K562 (cell line): ENCODE measurements around the gene MCAT. TPM values are rescaled to one million over a fixed set of nuclear protein-coding genes. Genes with fewer than 3 reads are reported as not detected.

Experiments used
- DMBX1 ChIP-seq: fragments of 250-450 bp; sonication (Bioruptor Pico); IDR thresholded peaks from 2 replicates; pipeline ENCODE4 v1.8.0; 2022; ENCODE audit warnings: inconsistent platforms, mild to moderate bottlenecking, moderate library complexity, borderline replicate concordance
- GABPA ChIP-seq: fragments of 200-800 bp; sonication (Bioruptor generic); conservative IDR thresholded peaks from 2 replicates; pipeline ENCODE4 v1.6.1; 2016; ENCODE audit warnings: low read depth, missing genetic modification characterization, missing compliant biosample characterization
- GATAD2A ChIP-seq: fragments of 450-650 bp; IDR thresholded peaks from 2 replicates; pipeline ENCODE4 v1.6.1; 2017
- HDAC1 ChIP-seq, 2 experiments: fragments of 450-650 bp; IDR thresholded peaks; 2 replicates each; pipeline ENCODE4 v1.6.1; 2016 to 2017; ENCODE audit warnings: inconsistent platforms in 1 of 2, mild to moderate bottlenecking in 1 of 2, moderate library complexity in 1 of 2
- JUN ChIP-seq, 2 experiments: sonication (generic) in 1 of 2; formaldehyde crosslinking in 1 of 2; IDR thresholded peaks; 2 replicates each; pipeline versions ENCODE4 v1.6.1 to v1.8.0; 2012 to 2022; ENCODE audit warnings: borderline replicate concordance in 2 of 2, mild to moderate bottlenecking in 2 of 2, improper control_type of control experiment in 1 of 2, low read depth in 1 of 2, low read length in 1 of 2, missing genetic modification reagents in 1 of 2
- MTA3 ChIP-seq: fragments of 450-650 bp; formaldehyde crosslinking; IDR thresholded peaks from 2 replicates; pipeline ENCODE4 v1.6.1; 2017; ENCODE audit warnings: mild to moderate bottlenecking, borderline replicate concordance
- NEUROD1 ChIP-seq: fragments of 150-350 bp; IDR thresholded peaks from 2 replicates; pipeline ENCODE4 v1.6.1; 2014; ENCODE audit warnings: borderline replicate concordance, low read length, low read depth; ENCODE audit not compliant: partially characterized antibody
- NFE2 ChIP-seq: IDR thresholded peaks from 2 replicates; pipeline ENCODE4 v1.6.1; 2014; ENCODE audit warnings: antibody characterized with exemption, low read depth
- PTTG1 ChIP-seq: fragments of 450-650 bp; IDR thresholded peaks from 2 replicates; pipeline ENCODE4 v1.6.1; 2016; ENCODE audit warnings: low read depth, mild to moderate bottlenecking, missing genetic modification characterization, missing compliant biosample characterization
- SRSF3 ChIP-seq: fragments of 200-400 bp; formaldehyde crosslinking; IDR thresholded peaks from 2 replicates; pipeline ENCODE4 v1.6.1; 2016; ENCODE audit warnings: mild to moderate bottlenecking, low read length, moderate library complexity; ENCODE audit not compliant: insufficient read depth
- STAG1 ChIP-seq: sonication (generic); formaldehyde crosslinking; IDR thresholded peaks from 2 replicates; pipeline ENCODE4 v1.5.0; 2020; ENCODE audit warnings: missing genetic modification reagents, borderline replicate concordance
- ZFP30 ChIP-seq: fragments of 250-450 bp; sonication (Bioruptor Pico); IDR thresholded peaks from 2 replicates; pipeline ENCODE4 v1.8.0; 2022; ENCODE audit warnings: moderate library complexity, mild to moderate bottlenecking, inconsistent platforms, borderline replicate concordance
- ZNF592 ChIP-seq: fragments of 450-650 bp; IDR thresholded peaks from 2 replicates; pipeline ENCODE4 v1.6.1; 2017; ENCODE audit warnings: antibody characterized with exemption, mild to moderate bottlenecking
- ZNF717 ChIP-seq: fragments of 250-450 bp; sonication (Bioruptor Pico); IDR thresholded peaks from 2 replicates; pipeline ENCODE4 v1.5.0; 2021
- polyA plus RNA-seq, 8 experiments: library from polyadenylated mRNA; depleted of rRNA in 4 of 8; stranded (reverse) in 5 of 8; unstranded in 3 of 8; fragments of >200 nt; fragmentation: Nextera tagmentation in 2 of 8; fragmentation: Illumina TruSeq in 1 of 8; extraction: Ambion mirVana in 2 of 8; extraction: Trizol in 1 of 8; gene quantifications; 2 replicates each; pipeline versions ENCODE4 v1.2.1 to v1.2.3, GENCODE V29; 2011 to 2014; ENCODE audit warnings: inconsistent platforms in 1 of 8, missing spikeins in 1 of 8
- total RNA-seq, 7 experiments: library from RNA; depleted of rRNA in 6 of 7; stranded (reverse); fragments of >200 nt in 6 of 7; fragmentation: Illumina TruSeq in 2 of 7; extraction: Trizol in 2 of 7; gene quantifications; 2 replicates each; pipeline versions ENCODE4 v1.2.1 to v1.2.3, GENCODE V29; 2011 to 2021; ENCODE audit warnings: low replicate concordance in 1 of 7
- TF ChIP-seq, protein P1 (sequence below), 2 experiments: fragments of 450-650 bp; IDR thresholded peaks; 2 replicates each; pipeline ENCODE4 v1.6.1; 2016; ENCODE audit warnings: mild to moderate bottlenecking in 2 of 2, borderline replicate concordance in 1 of 2, low read depth in 1 of 2, moderate library complexity in 1 of 2

Gene MCAT
- total and polyA plus RNA-seq, 9 of the 15 experiments (the other 6 are each of a cell fraction or from before 2014, with no cell fraction given) = 3.3 to 27.8 (median 13.9) TPM

DNA sequence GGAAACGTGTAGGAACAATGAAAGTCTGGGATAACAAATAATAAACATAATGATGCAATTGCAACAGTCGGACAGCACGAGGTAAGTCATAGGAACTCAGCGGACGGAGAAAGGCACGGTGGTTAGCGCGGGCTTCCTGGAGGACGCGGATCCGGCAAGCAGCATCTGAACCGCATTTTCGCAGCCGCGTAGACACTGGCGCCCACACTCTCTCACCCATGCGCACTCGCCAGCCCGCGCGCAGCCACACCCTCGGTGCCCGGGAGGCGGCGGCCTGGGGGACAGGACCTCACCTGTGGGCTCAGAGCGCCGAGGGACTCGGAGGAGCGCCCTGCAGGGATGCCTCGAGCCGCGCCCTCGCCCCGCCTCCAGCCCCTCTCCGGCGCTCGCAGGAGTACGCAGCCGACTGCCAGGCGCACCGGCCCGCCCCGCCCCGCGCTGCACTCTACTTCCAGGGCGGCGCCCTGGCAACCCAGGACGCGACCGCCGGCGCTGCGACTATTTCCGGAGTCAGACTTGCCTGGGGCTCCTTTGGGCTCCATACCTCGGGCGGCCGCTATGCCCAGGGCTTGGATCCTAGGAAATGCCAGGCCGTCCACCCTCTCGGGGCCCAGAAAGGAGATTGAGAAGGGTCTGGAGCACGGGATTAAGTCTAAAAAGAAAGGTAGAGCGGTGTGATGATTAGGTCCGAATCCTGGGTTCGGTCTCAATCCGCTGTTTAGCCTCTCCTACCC lies 54.0 kb downstream of the MCAT start, which contains the start of gene TTLL1 (continued):
- TF ChIP-seq, protein P1, sequence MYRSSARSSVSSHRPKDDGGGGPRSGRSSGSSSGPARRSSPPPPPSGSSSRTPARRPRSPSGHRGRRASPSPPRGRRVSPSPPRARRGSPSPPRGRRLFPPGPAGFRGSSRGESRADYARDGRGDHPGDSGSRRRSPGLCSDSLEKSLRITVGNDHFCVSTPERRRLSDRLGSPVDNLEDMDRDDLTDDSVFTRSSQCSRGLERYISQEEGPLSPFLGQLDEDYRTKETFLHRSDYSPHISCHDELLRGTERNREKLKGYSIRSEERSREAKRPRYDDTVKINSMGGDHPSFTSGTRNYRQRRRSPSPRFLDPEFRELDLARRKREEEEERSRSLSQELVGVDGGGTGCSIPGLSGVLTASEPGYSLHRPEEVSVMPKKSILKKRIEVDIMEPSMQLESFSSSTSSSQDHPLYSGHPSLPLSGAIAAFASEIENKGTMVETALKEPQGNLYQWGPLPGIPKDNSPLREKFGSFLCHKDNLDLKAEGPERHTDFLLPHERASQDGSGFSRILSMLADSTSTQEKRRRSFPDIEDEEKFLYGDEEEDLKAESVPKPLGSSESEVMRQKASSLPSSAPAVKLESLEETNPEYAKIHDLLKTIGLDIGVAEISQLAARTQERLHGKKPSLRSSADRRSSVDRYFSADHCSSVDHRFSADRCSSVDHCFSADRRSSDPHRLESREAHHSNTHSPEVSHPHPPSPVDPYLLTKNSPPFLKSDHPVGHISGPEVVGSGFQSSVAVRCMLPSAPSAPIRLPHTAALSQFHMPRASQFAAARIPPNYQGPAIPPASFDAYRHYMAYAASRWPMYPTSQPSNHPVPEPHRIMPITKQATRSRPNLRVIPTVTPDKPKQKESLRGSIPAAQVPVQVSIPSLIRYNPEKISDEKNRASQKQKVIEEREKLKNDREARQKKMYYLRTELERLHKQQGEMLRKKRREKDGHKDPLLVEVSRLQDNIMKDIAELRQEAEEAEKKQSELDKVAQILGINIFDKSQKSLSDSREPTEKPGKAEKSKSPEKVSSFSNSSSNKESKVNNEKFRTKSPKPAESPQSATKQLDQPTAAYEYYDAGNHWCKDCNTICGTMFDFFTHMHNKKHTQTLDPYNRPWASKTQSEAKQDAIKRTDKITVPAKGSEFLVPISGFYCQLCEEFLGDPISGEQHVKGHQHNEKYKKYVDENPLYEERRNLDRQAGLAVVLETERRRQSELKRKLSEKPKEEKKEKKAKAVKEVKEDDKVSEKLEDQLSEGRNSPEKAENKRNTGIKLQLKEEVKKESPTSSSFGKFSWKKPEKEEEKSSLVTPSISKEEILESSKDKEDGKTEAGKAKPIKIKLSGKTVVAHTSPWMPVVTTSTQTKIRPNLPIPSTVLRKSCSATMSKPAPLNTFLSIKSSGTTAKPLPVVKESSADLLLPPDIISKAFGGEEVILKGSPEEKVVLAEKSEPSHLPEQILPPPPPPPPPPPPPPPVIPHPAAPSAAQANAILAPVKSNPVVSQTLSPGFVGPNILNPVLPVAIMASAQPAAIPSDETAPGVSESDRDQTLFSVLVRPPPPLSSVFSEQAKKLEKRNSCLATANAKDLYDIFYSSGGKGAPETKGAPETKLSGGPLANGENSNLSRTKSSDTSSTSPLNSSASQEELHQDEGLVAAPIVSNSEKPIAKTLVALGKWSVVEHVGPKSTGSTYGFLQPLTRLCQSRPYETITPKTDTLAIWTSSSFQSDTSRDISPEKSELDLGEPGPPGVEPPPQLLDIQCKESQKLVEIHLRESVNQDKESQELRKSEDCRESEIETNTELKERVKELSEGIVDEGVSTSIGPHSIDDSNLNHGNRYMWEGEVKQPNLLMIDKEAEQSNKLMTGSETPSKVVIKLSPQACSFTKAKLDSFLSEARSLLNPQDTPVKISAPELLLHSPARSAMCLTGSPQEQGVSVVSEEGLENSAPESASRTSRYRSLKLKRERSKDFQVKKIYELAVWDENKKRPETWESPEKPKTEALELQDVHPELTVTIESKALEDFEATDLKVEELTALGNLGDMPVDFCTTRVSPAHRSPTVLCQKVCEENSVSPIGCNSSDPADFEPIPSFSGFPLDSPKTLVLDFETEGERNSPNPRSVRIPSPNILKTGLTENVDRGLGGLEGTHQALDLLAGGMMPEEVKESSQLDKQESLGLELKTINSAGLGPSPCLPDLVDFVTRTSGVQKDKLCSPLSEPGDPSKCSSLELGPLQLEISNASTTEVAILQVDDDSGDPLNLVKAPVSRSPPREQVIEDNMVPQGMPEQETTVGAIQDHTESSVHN (IDR thresholded peaks at IDR 0.05; ENCODE audit: borderline replicate concordance in 1 of 2, low read depth in 1 of 2) = no peak
- TF ChIP-seq NFE2 = no peak
- TF ChIP-seq DMBX1 = no peak
- no peak for TF ChIP-seq JUN (IDR thresholded peaks at IDR 0.05; ENCODE audit: borderline replicate concordance, low read depth, low read length)
- no peak for TF ChIP-seq JUN (CRISPR knock-in tag; IDR thresholded peaks at IDR 0.05; ENCODE audit: borderline replicate concordance)
- TF ChIP-seq ZFP30 (CRISPR knock-in tag) = no peak
- TF ChIP-seq SRSF3 = no peak
- TF ChIP-seq ZNF592 = no peak
- no peak for TF ChIP-seq NEUROD1
- TF ChIP-seq HDAC1 (IDR thresholded peaks at IDR 0.05) = peak in 1 of 2 experiments; percentile 74; a peak in 1 of 4 replicates
- TF ChIP-seq GATAD2A = no peak
- TF ChIP-seq MTA3 = peak; percentile 60; the same call in 1 of the 2 replicates
- no peak for TF ChIP-seq STAG1 (CRISPR knock-in tag)
- no peak for TF ChIP-seq PTTG1 (tag)
- TF ChIP-seq GABPA (tag) = peak; percentile 98
- TF ChIP-seq ZNF717 (CRISPR knock-in tag) = no peak
